Osteoblast (primary cell): Measurements from ENCODE around the gene MCF2L. TPM values are rescaled to one million over a fixed set of nuclear protein-coding genes. Genes with fewer than 3 reads are reported as not detected.

Experiments
- DNase-seq: peaks from one replicate; pipeline ENCODE4 v3.0.0; 2011; ENCODE audit warnings: low spot score, mixed read lengths; ENCODE audit not compliant: insufficient read length; ENCODE audit errors: missing footprints
- H2AFZ ChIP-seq: 2 replicates; pipeline ENCODE4 v1.6.0; 2011; ENCODE audit warnings: mild to moderate bottlenecking, low read length
- H3K27ac ChIP-seq: 2 replicates; pipeline ENCODE4 v1.5.1; 2011; ENCODE audit warnings: mild to moderate bottlenecking, low read depth, low read length, moderate library complexity
- H3K27me3 ChIP-seq: 2 replicates; pipeline ENCODE4 v1.6.0; 2012; ENCODE audit warnings: mild to moderate bottlenecking, control low read depth, inconsistent platforms, low read length, moderate library complexity; ENCODE audit not compliant: insufficient read depth
- H3K36me3 ChIP-seq: 2 replicates; pipeline ENCODE4 v1.5.1; 2011; ENCODE audit warnings: mild to moderate bottlenecking, low read length, control low read depth, moderate library complexity; ENCODE audit not compliant: insufficient read depth
- H3K4me1 ChIP-seq: 2 replicates; pipeline ENCODE4 v1.5.1; 2011; ENCODE audit warnings: mild to moderate bottlenecking, low read length, control low read depth, moderate library complexity; ENCODE audit not compliant: insufficient read depth
- H3K4me2 ChIP-seq: 2 replicates; pipeline ENCODE4 v1.6.0; 2011; ENCODE audit warnings: mild to moderate bottlenecking, low read length; ENCODE audit not compliant: insufficient read depth
- H3K4me3 ChIP-seq: fragments of 200-600 bp; sonication (generic); 3 replicates; pipeline ENCODE4 v1.5.1; 2012; ENCODE audit warnings: mild to moderate bottlenecking, low read length, inconsistent platforms; ENCODE audit not compliant: insufficient read depth
- H3K79me2 ChIP-seq: 2 replicates; pipeline ENCODE4 v1.6.0; 2012; ENCODE audit warnings: mild to moderate bottlenecking, low read length, control low read depth, inconsistent platforms; ENCODE audit not compliant: insufficient read depth
- H3K9me3 ChIP-seq: 2 replicates; pipeline ENCODE4 v1.5.1; 2011; ENCODE audit warnings: low read depth, low read length, control low read depth
- H4K20me1 ChIP-seq: 2 replicates; pipeline ENCODE4 v1.6.0; 2012; ENCODE audit warnings: mild to moderate bottlenecking, low read length, control low read depth; ENCODE audit not compliant: insufficient read depth
- total RNA-seq: library from RNA; depleted of rRNA; stranded (reverse); fragments of >200 nt; gene quantifications from 2 replicates; pipeline ENCODE4 v1.2.3, GENCODE V29; 2012
- TF ChIP-seq, protein P1 (sequence below): IDR thresholded peaks from 2 replicates; pipeline ENCODE4 v1.5.1; 2011; ENCODE audit warnings: mild to moderate bottlenecking, low read depth, low read length, moderate library complexity; ENCODE audit errors: extremely low read depth

Gene MCF2L
- total RNA-seq, 1 donor = 6.5 TPM

DNA sequence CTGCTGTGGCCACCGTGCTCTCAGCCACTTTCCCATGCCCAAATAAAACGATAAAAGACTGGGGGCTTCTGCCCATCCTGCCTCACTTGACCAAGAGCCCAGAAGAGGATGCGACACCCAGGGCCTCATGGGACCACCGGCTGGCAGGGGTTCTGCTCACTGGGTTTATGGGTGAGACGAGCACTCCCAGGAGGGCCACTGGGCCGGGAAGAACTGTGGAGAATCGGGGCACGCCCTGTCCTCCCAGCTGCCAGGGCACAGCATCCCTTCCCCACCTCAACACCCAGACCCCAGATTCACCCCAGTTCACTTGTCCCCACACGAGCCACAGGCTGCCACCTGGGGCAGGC, 148.9 kb downstream of the MCF2L start:
- no peaks in the 10 kb centered on the region for H3K9me3 ChIP-seq
- no peak overlapping the region for H3K4me3 ChIP-seq
- no peaks in the 10 kb centered on the region for H3K27me3 ChIP-seq
- no peaks in the 10 kb centered on the region for H3K4me1 ChIP-seq
- H3K27ac ChIP-seq = no peak overlapping the region
- DNase-seq = peak; percentile 74
- no peaks in the 10 kb centered on the region for H3K36me3 ChIP-seq
- H3K4me2 ChIP-seq = no peak overlapping the region
- H4K20me1 ChIP-seq = no peaks in the 10 kb centered on the region
- H2AFZ ChIP-seq = no peak overlapping the region
- H3K79me2 ChIP-seq = no peaks in the 10 kb centered on the region
- TF ChIP-seq, protein P1, sequence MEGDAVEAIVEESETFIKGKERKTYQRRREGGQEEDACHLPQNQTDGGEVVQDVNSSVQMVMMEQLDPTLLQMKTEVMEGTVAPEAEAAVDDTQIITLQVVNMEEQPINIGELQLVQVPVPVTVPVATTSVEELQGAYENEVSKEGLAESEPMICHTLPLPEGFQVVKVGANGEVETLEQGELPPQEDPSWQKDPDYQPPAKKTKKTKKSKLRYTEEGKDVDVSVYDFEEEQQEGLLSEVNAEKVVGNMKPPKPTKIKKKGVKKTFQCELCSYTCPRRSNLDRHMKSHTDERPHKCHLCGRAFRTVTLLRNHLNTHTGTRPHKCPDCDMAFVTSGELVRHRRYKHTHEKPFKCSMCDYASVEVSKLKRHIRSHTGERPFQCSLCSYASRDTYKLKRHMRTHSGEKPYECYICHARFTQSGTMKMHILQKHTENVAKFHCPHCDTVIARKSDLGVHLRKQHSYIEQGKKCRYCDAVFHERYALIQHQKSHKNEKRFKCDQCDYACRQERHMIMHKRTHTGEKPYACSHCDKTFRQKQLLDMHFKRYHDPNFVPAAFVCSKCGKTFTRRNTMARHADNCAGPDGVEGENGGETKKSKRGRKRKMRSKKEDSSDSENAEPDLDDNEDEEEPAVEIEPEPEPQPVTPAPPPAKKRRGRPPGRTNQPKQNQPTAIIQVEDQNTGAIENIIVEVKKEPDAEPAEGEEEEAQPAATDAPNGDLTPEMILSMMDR = no peak

DNA sequence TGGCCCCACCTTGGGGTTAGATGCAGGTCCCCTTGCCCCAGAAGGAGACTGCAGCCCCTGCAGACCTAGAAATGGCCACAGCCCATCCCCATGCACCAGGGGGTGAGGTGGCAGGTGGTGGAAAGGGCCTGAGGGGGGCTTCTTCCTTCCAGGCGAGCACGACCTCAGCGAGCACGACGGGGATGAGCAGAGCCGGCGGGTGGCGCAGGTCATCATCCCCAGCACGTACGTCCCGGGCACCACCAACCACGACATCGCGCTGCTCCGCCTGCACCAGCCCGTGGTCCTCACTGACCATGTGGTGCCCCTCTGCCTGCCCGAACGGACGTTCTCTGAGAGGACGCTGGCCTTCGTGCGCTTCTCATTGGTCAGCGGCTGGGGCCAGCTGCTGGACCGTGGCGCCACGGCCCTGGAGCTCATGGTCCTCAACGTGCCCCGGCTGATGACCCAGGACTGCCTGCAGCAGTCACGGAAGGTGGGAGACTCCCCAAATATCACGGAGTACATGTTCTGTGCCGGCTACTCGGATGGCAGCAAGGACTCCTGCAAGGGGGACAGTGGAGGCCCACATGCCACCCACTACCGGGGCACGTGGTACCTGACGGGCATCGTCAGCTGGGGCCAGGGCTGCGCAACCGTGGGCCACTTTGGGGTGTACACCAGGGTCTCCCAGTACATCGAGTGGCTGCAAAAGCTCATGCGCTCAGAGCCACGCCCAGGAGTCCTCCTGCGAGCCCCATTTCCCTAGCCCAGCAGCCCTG, 149.4 kb downstream of the MCF2L start:
- Histone ChIP-seq H3K36me3 (no peaks in the 10 kb centered on the region), H3K27me3 (no peaks in the 10 kb centered on the region), H3K4me3 (no peak overlapping the region), H3K79me2 (no peaks in the 10 kb centered on the region), H2AFZ (no peak overlapping the region), H3K4me2 (no peak overlapping the region), H3K27ac (no peak overlapping the region), H4K20me1 (no peaks in the 10 kb centered on the region), H3K4me1 (no peaks in the 10 kb centered on the region), H3K9me3 (no peaks in the 10 kb centered on the region)
- DNase-seq = peak; percentile 66
- TF ChIP-seq, protein P1 = no peak

DNA sequence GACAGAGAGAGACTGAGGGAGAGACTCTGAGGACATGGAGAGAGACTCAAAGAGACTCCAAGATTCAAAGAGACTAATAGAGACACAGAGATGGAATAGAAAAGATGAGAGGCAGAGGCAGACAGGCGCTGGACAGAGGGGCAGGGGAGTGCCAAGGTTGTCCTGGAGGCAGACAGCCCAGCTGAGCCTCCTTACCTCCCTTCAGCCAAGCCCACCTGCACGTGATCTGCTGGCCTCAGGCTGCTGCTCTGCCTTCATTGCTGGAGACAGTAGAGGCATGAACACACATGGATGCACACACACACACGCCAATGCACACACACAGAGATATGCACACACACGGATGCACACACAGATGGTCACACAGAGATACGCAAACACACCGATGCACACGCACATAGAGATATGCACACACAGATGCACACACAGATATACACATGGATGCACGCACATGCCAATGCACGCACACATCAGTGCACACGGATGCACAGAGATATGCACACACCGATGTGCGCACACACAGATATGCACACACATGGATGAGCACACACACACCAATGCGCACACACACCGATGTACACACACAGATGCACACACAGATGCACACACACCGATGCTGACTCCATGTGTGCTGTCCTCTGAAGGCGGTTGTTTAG, 150.3 kb downstream of the MCF2L start:
- Histone ChIP-seq H3K4me2 (no peak overlapping the region), H3K9me3 (no peaks in the 10 kb centered on the region), H3K4me3 (no peak overlapping the region), H3K27me3 (no peaks in the 10 kb centered on the region), H3K79me2 (no peaks in the 10 kb centered on the region), H3K36me3 (no peaks in the 10 kb centered on the region), H3K4me1 (no peaks in the 10 kb centered on the region), H3K27ac (no peak overlapping the region), H2AFZ (no peak overlapping the region), H4K20me1 (no peaks in the 10 kb centered on the region)
- TF ChIP-seq, protein P1 = no peak
- peak; percentile 18 for DNase-seq

DNA sequence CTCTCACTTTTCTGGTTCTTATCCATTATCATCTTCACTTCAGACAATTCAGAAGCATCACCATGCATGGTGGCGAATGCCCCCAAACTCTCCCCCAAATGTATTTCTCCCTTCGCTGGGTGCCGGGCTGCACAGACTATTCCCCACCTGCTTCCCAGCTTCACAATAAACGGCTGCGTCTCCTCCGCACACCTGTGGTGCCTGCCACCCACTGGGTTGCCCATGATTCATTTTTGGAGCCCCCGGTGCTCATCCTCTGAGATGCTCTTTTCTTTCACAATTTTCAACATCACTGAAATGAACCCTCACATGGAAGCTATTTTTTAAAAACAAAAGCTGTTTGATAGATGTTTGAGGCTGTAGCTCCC, 150.8 kb downstream of the MCF2L start:
- no peaks in the 10 kb centered on the region for H4K20me1 ChIP-seq
- no peak overlapping the region for H3K27ac ChIP-seq
- no peak overlapping the region for H3K4me2 ChIP-seq
- no peaks in the 10 kb centered on the region for H3K4me1 ChIP-seq
- TF ChIP-seq, protein P1 = no peak
- no peaks in the 10 kb centered on the region for H3K27me3 ChIP-seq
- no peaks in the 10 kb centered on the region for H3K36me3 ChIP-seq
- no peak overlapping the region for H3K4me3 ChIP-seq
- no peak overlapping the region for H2AFZ ChIP-seq
- no peaks in the 10 kb centered on the region for H3K9me3 ChIP-seq
- no peaks in the 10 kb centered on the region for H3K79me2 ChIP-seq
- peak; percentile 1 for DNase-seq
